Caco-2 (cell line): Measurements from ENCODE around the gene NRIP2. TPM values are rescaled to one million over a fixed set of nuclear protein-coding genes. Genes with fewer than 3 reads are reported as not detected.

ENCODE experiments used
- BruUV-seq: library from RNA; stranded (reverse); fragments of 400-500 nt; replicated peaks from 2 replicates; lab custom pipeline; 2021; lab: Mats Ljungman, UMichigan
- CTCF ChIA-PET: fragments of 300-600 bp; sonication (Branson Sonifier 250); formaldehyde crosslinking; loops from one replicate; lab custom pipeline; 2022; ENCODE audit warnings: antibody characterized with exemption; lab: Charles Lee
- POLR2A ChIA-PET: fragments of 300-600 bp; sonication (Branson Sonifier 250); formaldehyde crosslinking; loops from one replicate; lab custom pipeline; 2022; ENCODE audit warnings: antibody characterized with exemption; lab: Charles Lee
- DNase-seq, 2 experiments: peaks; one replicate each; pipeline versions ENCODE4 v3.0.0 to v3.0.0-alpha.2; 2020 to 2022
- H3K27me3 ChIP-seq: replicated peaks from 2 replicates; pipeline ENCODE4 v1.6.0; 2011; ENCODE audit warnings: low read length; ENCODE audit not compliant: control insufficient read depth, insufficient read depth
- H3K36me3 ChIP-seq: 2 replicates; pipeline ENCODE4 v1.5.1; 2011; ENCODE audit warnings: low read length; ENCODE audit not compliant: control insufficient read depth, insufficient read depth
- H3K4me1 ChIP-seq: fragments of 250-450 bp; sonication (Bioruptor Pico); 2 replicates; pipeline ENCODE4 v1.5.1; 2020; ENCODE audit warnings: mild to moderate bottlenecking
- H3K4me3 ChIP-seq: 2 replicates; pipeline ENCODE4 v1.5.1; 2011; ENCODE audit warnings: low read depth, mild to moderate bottlenecking, control low read depth, low read length
- H3K9me3 ChIP-seq: fragments of 250-450 bp; sonication (Bioruptor Pico); 2 replicates; pipeline ENCODE4 v1.5.1; 2020; ENCODE audit warnings: mild to moderate bottlenecking, moderate library complexity
- H3K27ac Mint-ChIP-seq: one replicate; pipeline ENCODE4 v1.8.0; 2022; ENCODE audit warnings: mixed read lengths; ENCODE audit not compliant: unreplicated experiment
- H3K27me3 Mint-ChIP-seq: one replicate; pipeline ENCODE4 v1.8.0; 2022; ENCODE audit warnings: mixed read lengths; ENCODE audit not compliant: insufficient read depth, unreplicated experiment
- H3K36me3 Mint-ChIP-seq: one replicate; pipeline ENCODE4 v1.8.0; 2022; ENCODE audit warnings: mild to moderate bottlenecking, mixed read lengths; ENCODE audit not compliant: insufficient read depth, unreplicated experiment
- H3K4me1 Mint-ChIP-seq: one replicate; pipeline ENCODE4 v1.8.0; 2022; ENCODE audit warnings: low read depth, mixed read lengths; ENCODE audit not compliant: unreplicated experiment
- H3K4me3 Mint-ChIP-seq: one replicate; pipeline ENCODE4 v1.8.0; 2022; ENCODE audit warnings: mild to moderate bottlenecking, moderate library complexity, mixed read lengths; ENCODE audit not compliant: unreplicated experiment
- H3K9me3 Mint-ChIP-seq: one replicate; pipeline ENCODE4 v1.8.0; 2022; ENCODE audit warnings: mixed read lengths; ENCODE audit not compliant: unreplicated experiment
- CTCF ChIP-seq, 2 experiments: fragments of 200-600 bp in 1 of 2; IDR thresholded peaks; 1 replicate in 1 of 2; 2 replicates in 1 of 2; pipeline versions ENCODE4 v1.5.1 to v1.8.0; 2011 to 2022; ENCODE audit warnings: antibody characterized with exemption in 1 of 2, control low read depth in 1 of 2, inconsistent platforms in 1 of 2, low read depth in 1 of 2, low read length in 1 of 2, mild to moderate bottlenecking in 1 of 2, moderate library complexity in 1 of 2; ENCODE audit not compliant: insufficient read depth in 1 of 2, severe bottlenecking in 1 of 2, unreplicated experiment in 1 of 2
- intact Hi-C: fragments of 100-400 bp; cut with micrococcal nuclease; formaldehyde crosslinking; loops from one replicate; pipeline ENCODE4 v1.10.0; 2022; ENCODE audit not compliant: unreplicated experiment
- total RNA-seq: library from RNA; stranded (reverse); gene quantifications from 2 replicates; pipeline ENCODE4 v1.2.3, GENCODE V29; 2022

Gene NRIP2
- total RNA-seq, 1 experiment from 2014 or later, result not detected

- H3K9me3 Mint-ChIP-seq, result no peaks in the 10 kb centered on the region
- no peaks in the 10 kb centered on the region for H3K4me1 Mint-ChIP-seq
- H3K27me3 Mint-ChIP-seq, result no peaks in the 10 kb centered on the region
- Histone ChIP-seq H3K27me3 (no peaks in the 10 kb centered on the region), H3K4me1 (no peaks in the 10 kb centered on the region), H3K4me3 (no peak overlapping the region), H3K36me3 (0 out of 2 replicates have a peak, but pooled peaks cover 1% of the 10 kb centered on the region), H3K9me3 (no peaks in the 10 kb centered on the region)
- ChIA-PET POLR2A (no interaction called here), CTCF (no interaction called here)
- no peak for DNase-seq
- peaks cover 73% of the 10 kb centered on the region for H3K36me3 Mint-ChIP-seq
- no peak overlapping the region for H3K27ac Mint-ChIP-seq
- no peak for TF ChIP-seq CTCF (IDR thresholded peaks at IDR 0.05; ENCODE audit: insufficient read depth in 1 of 2, low read depth in 1 of 2, low read length in 1 of 2, severe bottlenecking in 1 of 2, unreplicated experiment in 1 of 2)
- no peak overlapping the region for H3K4me3 Mint-ChIP-seq
- intact Hi-C loops, result no loop called here
- no TSS peak for BruUV-seq
Measured at GRCh38 chr12:2805143-2805520, 29.7 kb downstream of the NRIP2 start.

DNA sequence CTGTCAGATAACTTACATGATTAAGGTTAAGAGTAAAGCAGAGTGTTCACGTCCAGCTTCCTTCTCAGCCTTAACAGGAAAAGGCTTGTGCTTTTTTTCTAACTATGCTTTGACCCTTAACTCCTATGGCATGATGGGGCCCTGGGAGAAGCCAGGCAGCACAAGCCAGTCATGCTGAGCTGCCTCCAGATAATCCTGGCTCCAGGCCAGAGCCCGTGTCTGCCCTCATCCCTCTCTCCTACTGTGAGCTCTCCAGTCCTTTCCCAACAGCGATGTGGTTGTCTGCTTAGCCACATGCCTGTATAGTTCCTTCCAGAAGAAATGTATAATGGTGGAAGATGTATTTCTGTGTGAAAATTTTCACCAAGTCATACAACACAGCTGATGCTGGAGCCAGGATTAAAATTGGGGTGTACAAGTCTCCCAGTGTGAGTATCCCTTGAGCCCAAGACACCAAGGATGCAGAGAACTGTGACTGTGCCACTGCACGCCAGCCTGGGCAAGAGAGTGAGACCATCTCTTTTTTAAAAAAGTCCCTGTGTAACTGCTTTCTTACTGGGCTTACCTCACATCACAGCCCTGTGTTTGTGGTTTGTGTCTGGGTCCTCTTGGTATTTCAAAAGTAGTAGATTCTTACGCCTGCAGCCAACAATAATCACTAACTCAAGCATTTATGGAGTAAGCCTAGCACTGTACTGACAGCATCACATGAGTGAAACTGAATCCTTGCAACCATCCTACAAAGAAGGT lies 30.3 kb downstream of the NRIP2 start:
- Mint-ChIP-seq H3K4me1 (no peaks in the 10 kb centered on the region), H3K9me3 (no peaks in the 10 kb centered on the region), H3K27me3 (no peaks in the 10 kb centered on the region), H3K4me3 (no peak overlapping the region), H3K27ac (no peak overlapping the region), H3K36me3 (peaks cover 79% of the 10 kb centered on the region)
- H3K9me3 ChIP-seq, result no peaks in the 10 kb centered on the region
- no peaks in the 10 kb centered on the region for H3K27me3 ChIP-seq
- 0 out of 2 replicates have a peak, but pooled peaks cover 1% of the 10 kb centered on the region for H3K36me3 ChIP-seq
- no peak for DNase-seq
- no TSS peak for BruUV-seq
- H3K4me3 ChIP-seq, result no peak overlapping the region
- intact Hi-C loops, result loop anchor here (5.0 kb wide), 1 partner anchor 1967 kb away; no protein-coding TSS in a partner anchor
- no peak for TF ChIP-seq CTCF (IDR thresholded peaks at IDR 0.05; ENCODE audit: insufficient read depth in 1 of 2, low read depth in 1 of 2, low read length in 1 of 2, severe bottlenecking in 1 of 2, unreplicated experiment in 1 of 2)
- no peaks in the 10 kb centered on the region for H3K4me1 ChIP-seq
- ChIA-PET POLR2A (no interaction called here), CTCF (no interaction called here)

GRCh38 chr12:2803635-2804392 lies 31.0 kb downstream of the NRIP2 start:
- Mint-ChIP-seq H3K27ac (no peak overlapping the region), H3K9me3 (no peaks in the 10 kb centered on the region), H3K36me3 (peaks cover 85% of the 10 kb centered on the region), H3K4me1 (no peaks in the 10 kb centered on the region), H3K4me3 (no peak overlapping the region), H3K27me3 (no peaks in the 10 kb centered on the region)
- ChIA-PET POLR2A (no interaction called here), CTCF (interaction anchor here (0.6 kb wide), 1 partner anchor 87 kb away, joined by 3 read pairs; no protein-coding TSS in a partner anchor)
- intact Hi-C loops, result loop anchor here (5.0 kb wide), 1 partner anchor 1967 kb away; no protein-coding TSS in a partner anchor
- no peaks in the 10 kb centered on the region for H3K4me1 ChIP-seq
- no peaks in the 10 kb centered on the region for H3K27me3 ChIP-seq
- TF ChIP-seq CTCF (IDR thresholded peaks at IDR 0.05; ENCODE audit: insufficient read depth in 1 of 2, low read depth in 1 of 2, low read length in 1 of 2, severe bottlenecking in 1 of 2, unreplicated experiment in 1 of 2), result no peak
- 0 out of 2 replicates have a peak, but pooled peaks cover 4% of the 10 kb centered on the region for H3K36me3 ChIP-seq
- no peaks in the 10 kb centered on the region for H3K9me3 ChIP-seq
- H3K4me3 ChIP-seq, result no peak overlapping the region
- BruUV-seq, result no TSS peak
- no peak for DNase-seq
